Midbrain (tissue), 1 donor: ENCODE results near the gene PSMD13.
A peak's percentile ranks its signal among the peaks of the same experiment; 100 is the strongest.
"Not testable (repeated sequence)": the region's sequence is repeated elsewhere in the genome, so short reads cannot be mapped to it uniquely, and the experiment has no call there.

Experiments used
- DNase-seq: peaks from one replicate; lab custom pipeline; 2025; lab: John Stamatoyannopoulos, UW

The PSMD13 gene

GRCh38 chr11:217704-218103, 19.1 kb upstream of the PSMD13 start:
- no peak for DNase-seq

DNA sequence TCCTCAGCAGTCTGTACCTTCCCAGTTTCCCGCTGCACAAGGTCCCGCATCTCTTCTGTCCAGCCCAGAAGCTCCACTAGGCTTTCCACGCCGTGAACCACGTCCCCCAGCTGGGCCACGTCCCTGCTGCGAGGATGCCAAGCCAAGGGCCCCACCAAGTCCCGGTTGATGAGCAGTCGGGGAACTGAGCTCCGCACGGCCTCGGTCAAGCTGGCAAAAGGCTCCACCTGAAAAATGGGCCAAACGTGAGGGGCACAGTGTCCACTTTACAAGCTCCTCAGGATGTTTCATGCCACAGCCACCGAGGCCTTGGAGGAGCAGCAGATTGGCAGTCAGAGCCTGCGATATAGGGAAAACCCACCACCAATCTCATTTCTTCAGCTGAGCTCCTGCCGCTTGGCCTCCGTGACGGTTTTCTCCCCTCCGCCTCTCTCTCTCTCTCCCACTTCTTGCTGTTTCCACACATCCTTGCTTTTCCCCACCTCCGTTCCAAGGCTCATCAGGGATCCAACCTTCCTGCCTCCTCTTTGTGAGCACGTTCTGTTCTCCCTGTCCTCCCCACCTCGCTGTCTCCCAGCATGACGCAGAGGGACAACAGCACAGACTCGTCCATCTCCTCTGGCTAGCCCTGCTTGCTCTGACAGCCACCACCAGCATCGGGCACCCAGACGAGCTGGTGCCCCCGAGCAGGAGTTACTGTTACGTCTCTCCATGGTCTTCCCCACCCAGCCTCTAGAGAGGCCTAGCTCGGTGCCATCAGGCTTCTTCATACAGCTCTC, 17.8 kb upstream of the PSMD13 start:
- no peak for DNase-seq

GRCh38 chr11:220641-221215, 16.0 kb upstream of the PSMD13 start:
- not testable (repeated sequence) for DNase-seq

GRCh38 chr11:221539-221938, 15.2 kb upstream of the PSMD13 start:
- no peak for DNase-seq

DNA sequence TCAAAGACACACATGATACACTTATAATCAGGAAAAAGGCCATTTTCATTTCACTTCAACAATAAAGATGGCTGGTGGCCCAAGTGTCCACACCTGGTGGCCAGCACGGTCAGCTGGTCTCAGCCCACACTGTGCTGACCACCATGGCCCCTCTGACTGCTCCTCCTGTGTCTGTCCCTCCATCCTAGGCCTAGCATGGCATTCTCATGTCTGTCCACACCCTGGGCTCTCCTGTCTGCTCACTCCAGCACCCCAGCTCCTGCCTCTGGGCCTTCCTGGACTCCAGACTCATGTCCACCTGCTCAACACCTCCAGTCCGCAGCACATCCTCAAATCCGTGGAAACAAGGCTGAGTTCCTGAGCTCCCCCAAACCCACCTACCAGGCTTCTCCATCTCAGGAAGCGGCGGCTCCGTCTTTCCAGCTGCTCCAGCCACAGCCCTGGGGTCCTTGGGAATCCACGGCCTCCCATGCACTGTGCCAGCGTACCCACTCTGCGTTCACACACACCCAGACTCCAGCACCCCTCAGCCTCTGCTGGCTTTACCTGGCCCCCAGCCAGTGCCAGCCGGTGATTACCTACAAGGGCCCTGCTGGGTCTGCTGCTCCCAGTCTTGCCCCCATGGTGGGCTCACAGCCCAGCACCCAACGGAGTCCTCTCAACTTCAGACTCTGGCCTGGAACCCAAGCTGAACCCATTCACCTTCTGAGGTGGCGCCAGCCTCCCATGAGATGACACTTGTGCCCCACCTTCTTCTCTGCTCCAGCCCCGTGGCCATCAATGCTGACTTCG, 14.6 kb upstream of the PSMD13 start:
- DNase-seq = no peak

DNA sequence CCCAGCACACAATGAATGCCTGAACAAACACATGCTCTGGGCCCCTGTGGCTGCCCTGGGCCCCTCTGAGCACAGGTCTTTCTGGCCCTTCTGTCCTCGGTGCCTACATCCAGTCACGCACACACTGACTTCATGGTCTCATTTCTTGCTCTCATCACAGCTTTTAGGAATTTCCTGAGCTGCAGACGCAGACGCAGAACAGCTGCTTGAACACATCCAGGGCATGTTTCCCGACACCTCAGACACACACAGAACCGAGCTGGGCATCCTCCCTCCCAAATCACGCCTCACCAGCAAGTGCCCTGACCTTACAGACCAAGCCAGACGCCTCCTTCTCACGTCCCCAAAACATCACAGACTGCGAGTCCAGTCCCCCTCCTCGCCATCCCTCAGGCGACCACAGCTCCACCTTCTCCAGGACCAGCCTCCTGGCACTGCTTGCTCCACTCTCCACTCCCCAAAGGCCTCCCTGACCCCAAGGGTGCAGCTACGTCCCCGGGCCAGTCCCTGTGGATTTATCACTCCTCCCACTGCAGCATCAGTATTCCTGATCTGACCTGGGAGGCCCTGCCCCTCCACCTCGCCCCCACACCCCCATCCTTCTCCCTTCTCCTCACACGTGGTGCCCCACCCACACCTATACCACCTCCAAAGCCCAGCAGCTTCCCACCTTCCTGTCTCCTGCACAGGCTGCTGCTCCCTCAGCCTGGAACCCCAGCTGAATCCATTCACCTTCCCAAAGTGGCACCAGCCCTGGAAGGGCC, 13.6 kb upstream of the PSMD13 start:
- DNase-seq = no peak

GRCh38 chr11:223884-224283, 12.9 kb upstream of the PSMD13 start:
- DNase-seq = no peak

DNA sequence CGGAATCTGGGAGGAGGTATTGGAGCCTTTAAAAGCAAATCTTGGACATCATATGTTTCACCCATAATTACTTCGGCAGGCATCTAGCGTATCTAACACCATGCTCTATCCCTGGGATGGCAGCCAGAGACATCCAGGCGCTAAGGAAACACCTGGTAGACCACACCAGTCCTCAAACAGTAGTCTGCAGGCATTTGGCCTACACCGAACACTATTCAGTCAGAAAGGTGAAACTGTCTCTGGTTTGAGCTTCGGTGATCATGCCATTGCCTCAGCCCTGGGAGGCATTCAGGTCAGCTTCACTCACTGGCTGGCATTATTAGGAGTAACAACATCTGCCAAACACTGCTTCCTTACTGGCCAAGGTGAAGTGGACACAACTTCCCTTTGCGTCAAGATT, 12.4 kb upstream of the PSMD13 start:
- DNase-seq = no peak

DNA sequence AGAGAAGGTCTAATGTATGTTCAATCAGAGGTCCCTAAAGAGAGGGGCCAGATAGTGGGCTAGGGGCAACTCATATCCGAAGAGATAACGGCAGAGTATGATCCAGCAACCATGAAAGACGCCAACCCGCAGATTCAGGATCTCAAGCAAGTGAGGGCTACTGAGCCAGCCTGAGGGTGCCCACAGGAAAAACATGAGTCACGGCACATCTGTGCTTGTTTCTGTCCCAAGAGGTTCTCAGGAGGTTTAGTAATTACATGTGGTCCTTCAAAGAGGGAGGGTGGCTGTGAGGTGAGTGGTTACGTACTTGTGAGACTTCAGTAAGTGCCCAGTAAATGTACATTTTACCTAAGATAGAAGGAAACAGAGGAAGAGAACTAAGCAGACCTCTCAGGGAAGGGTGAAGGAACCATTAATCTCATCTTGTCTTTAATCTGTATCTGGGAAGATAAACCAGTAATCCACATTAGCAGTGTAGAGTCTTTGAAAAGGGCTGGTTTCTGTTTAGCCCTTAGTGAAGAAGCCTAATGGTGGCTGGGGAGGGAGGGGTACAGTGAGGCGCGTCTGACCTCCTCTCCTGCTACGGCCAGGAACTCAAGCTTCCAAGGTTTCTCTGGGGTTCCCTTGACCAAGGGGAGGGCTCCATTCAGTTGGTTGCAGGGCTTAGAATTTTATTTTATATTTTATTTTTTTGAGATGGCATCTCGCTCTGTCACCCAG, 10.9 kb upstream of the PSMD13 start:
- no peak for DNase-seq

DNA sequence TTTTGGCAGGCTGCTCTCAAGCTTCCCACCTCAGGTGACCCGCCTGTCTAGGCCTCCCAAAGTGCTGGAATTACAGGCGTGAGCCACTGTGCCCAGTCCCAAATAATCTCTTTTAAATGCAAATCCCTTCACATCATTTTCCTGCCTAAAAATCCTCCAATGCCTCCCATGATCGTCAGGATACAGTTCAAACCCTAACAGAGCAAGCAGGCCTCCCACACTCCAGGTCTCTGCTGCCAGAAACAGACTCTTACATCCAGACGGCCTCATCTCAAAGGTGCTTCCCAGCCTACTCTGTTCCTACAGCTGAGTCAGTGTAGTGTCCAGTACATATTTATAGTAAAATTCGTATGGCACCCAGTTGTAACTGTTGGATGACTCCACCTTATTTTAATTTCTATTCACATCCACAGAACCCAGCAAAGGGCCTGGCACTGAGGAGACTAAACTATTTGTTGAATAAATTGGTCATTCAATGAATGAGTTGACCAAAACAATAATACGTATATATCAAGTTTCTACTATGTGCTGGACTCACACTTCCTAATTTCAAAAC, 8.9 kb upstream of the PSMD13 start:
- no peak for DNase-seq

DNA sequence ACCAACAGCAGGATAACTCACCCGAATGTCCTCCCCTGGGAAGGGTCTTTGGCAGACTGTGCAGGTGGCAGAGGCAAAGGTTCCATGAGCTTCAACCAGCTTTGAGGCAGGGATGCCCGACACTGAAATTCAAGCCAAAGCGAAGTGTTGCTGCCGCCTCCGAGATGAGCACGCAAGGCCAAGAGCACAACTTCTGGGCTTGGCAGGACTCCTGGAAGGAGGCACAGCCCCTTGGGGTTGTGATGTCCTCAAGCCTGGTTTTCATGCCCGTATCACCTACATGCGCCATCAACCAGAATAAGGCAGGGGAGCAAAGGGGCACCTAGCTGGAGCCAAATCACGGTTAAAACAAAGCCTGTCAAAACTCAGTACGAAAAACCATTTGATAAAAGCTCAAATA, 6.3 kb upstream of the PSMD13 start:
- no peak for DNase-seq

- DNase-seq = no peak
Observed at GRCh38 chr11:232783-233565, 3.8 kb upstream of the PSMD13 start.

DNA sequence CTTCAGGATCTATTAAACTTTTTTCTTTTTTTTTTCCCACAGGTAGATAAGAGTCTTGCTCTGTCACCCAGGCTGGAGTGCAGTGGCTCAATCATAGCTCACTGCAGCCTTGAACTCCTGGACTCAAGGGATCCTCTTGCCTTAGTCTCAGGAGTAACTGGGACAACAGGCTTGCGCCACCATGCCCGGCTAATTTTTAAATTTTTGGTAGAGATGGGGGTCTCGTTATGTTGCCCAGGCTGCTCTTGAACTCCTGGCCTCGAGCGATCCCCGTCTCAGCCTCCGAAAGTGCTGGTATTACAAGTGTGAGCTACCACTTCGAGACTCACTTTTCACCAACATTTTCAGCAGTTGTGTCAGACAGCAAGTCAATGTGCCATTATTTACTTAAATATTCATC, 1.6 kb upstream of the PSMD13 start:
- no peak for DNase-seq

DNA sequence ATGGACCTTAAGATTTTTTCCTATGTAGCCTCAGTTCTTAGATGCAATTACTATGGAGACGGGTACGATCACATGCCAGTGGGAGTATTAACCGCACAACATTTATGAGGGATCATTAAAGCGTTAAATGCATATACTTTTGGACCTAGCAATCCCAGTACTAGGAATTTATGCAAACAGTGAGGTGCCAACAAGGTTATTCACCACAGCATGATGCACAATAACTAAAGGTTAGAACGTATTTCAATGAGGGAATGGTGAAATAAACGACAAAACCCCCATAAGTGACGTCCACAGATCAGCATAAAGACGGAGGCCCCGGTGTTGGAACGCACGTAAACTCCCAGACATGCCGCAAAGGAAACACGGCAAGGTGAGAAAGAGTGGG, 1.2 kb upstream of the PSMD13 start:
- no peak for DNase-seq

GRCh38 chr11:235997-236773, 591 bp upstream of the PSMD13 start, which contains the start of gene SIRT3:
Gene SIRT3, minus strand, starts transcription at chr11:236342. Its CDS starts 14 bp downstream, at chr11:236328.
- DNase-seq = peak; percentile 85

DNA sequence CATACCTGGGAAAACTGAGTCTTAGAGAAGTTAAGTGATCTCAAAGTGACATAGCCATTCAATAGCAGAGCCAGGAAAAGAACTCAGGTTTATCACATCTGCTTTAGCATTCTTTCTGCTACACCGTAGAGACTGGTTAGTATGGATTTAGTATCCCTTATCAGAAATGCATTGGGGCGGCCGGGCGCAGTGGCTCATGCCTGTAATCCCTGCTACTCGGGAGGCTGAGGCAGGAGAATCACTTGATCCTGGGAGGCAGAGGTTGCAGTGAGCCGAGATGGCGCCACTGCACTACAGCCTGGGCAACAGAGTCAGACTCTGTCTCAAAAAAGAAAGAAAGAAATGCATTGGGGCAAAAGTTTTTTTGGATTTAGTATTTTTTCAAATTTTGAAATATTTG, 1.6 kb downstream of the PSMD13 start:
- DNase-seq = not testable (repeated sequence)

GRCh38 chr11:240315-240714, 3.5 kb downstream of the PSMD13 start:
- no peak for DNase-seq

DNA sequence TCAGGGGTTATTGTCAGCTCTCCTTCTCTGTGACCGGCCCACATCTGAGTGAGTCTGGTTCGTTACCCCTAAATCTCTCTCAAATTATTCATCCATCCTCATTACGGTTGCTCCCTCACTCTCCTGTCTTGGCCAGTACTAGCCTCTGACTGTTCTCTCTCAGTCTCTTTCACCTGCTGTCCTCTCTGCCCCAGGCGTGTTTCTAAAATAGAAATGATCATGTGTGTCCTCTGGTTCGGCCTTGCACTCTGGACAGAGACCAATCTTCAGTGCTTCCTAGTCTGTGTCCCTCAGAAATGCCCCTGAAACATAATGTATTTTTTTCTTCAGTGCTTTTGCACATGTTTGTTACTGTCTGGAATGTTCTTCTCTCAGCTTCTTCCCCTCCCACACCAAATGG, 4.9 kb downstream of the PSMD13 start:
- no peak for DNase-seq

DNA sequence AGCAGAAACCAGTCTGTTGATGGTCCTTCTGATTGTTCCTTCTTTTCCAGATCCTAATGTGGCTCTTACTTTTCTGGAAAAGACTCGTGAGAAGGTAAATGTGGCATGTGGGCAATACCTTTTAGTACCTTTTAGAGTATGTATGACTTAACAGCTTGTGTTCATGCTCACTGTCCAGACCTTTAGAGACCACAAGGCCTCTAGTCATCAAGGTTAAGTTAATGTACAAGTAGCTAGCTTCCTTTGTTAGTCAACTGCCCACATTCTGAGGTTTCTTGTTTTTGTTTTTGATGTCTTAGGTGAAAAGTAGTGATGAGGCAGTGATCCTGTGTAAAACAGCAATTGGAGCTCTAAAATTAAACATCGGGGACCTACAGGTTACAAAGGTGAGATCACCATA, 7.6 kb downstream of the PSMD13 start:
- no peak for DNase-seq

DNA sequence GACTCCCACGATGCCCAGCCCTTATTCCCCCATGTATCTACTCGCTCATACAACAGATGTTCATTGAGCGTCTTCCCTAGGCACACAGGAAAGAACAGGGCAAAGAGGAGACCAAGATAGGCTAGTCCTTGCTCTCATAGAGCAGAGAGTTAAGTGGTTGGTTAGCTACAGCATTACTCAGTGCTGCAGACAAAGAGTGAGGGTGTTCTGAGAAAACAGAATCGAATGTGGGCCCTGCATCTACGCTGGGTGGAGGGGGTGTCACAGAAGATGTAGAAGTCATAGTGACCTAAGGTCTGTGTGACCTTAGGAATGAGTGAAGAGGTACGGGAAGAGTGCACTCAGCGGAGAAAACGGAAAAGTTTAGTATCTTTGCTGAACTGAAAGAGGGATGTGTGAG, 12.3 kb downstream of the PSMD13 start:
- DNase-seq = no peak
